ENCODE measurements around the gene EZH1. TPM values are rescaled to one million over a fixed set of nuclear protein-coding genes. Genes with fewer than 3 reads are reported as not detected.

The EZH1 gene
- total RNA-seq, 6 experiments from 2014 or later = 18.3 to 21.2 (median 19.2) TPM

DNA sequence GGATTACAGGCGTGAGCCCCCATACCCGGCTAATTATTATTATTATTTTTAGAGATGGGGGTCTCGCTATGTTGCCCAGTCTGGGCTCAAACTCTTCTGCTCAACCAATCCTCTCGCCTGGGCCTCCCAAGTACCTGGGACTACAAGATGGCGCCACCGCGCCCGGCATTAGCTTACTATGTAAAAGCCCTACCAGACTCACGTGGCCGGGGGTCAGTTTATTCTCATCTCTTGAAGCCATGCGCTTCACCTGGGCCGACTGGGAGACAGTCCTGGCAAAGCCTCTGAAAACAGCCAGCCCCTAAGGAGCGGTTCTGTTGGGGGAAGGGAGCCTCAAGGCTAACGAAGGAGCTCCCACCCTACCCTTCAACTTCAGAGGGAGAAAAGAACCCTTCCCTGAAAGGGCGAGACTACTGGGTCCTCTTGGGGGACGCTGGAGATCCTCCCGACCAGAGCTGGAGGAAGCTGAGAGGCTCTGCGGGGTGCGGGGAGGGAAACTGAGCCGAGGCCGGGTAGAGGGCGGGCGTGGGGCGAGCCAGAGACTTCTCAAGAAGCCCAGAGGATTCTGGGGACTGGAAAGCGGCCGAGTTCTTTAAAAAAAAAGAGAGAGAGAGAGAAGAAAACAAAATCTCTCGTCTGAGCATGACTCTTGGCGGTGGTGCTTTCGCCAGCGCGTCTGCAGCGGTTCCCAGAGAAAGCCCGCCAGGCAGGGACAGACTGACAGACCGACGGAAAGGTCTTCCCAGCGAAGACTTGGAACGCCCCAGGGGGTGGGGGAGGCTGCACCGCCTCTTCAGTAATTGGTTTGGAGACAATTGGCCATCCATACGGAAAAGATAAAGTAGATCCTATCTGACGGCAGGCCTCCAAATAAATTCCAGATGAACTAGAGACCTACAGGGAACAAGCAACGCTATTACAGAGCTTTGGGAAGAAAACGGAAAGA, 91.4 kb downstream of the EZH1 start:
- Mint-ChIP-seq H3K27ac (peak overlapping the region; percentile 81), H3K9me3 (no peaks in the 10 kb centered on the region)

GRCh38 chr17:42651392-42651791, 93.4 kb downstream of the EZH1 start:
- Mint-ChIP-seq H3K9me3 (no peaks in the 10 kb centered on the region), H3K27me3 (ENCODE audit: insufficient read depth) (peaks cover 7% of the 10 kb centered on the region), H3K4me1 (ENCODE audit: low read depth) (peaks cover 39% of the 10 kb centered on the region), H3K27ac (no peak overlapping the region), H3K4me3 (no peak overlapping the region), H3K36me3 (ENCODE audit: low read depth) (no peaks in the 10 kb centered on the region)
- TF ChIP-seq CTCF (IDR thresholded peaks at IDR 0.05) = no peak
- no peak for DNase-seq

More for the DNA sequence above, 91.4 kb downstream of the EZH1 start:
- TF ChIP-seq CTCF (IDR thresholded peaks at IDR 0.05) = no peak
- H3K4me1 Mint-ChIP-seq (ENCODE audit: low read depth) = peaks cover 52% of the 10 kb centered on the region
- peak; percentile 69 for DNase-seq
- H3K27me3 Mint-ChIP-seq (ENCODE audit: insufficient read depth) = peaks cover 6% of the 10 kb centered on the region
- no peaks in the 10 kb centered on the region for H3K36me3 Mint-ChIP-seq (ENCODE audit: low read depth)
- H3K4me3 Mint-ChIP-seq = peak overlapping the region; percentile 84

Small RNAs within 50 kb of the gene (microRNA-seq; reads per million reads assigned to microRNA genes)
- gene MIR6780A = 3.9 reads per million

Other genes starting within 250 kb of the EZH1 start
- gene NAGLU, start 208.8 kb downstream of the EZH1 start, total RNA-seq (2021; fragmentation: NEBNext Ultra II Directional; extraction: Animal tissue kit (Norgen Biotek cat#: 25700)) = 10 to 100 TPM; 38.7 to 43.1 (median 39.9) TPM
- gene HSD17B1, start 192.1 kb downstream of the EZH1 start, total RNA-seq (2021; fragmentation: NEBNext Ultra II Directional; extraction: Animal tissue kit (Norgen Biotek cat#: 25700)) = 1 to 10 TPM in 4 of 6 experiments, under 1 TPM in 2; 0.66 to 1.5 (median 1.1) TPM
- gene COASY, start 182.9 kb downstream of the EZH1 start, total RNA-seq (2021; fragmentation: NEBNext Ultra II Directional; extraction: Animal tissue kit (Norgen Biotek cat#: 25700)) = 10 to 100 TPM; 64.6 to 77.6 (median 71.1) TPM
- gene MLX, start 177.9 kb downstream of the EZH1 start, total RNA-seq (2021; fragmentation: NEBNext Ultra II Directional; extraction: Animal tissue kit (Norgen Biotek cat#: 25700)) = 10 to 100 TPM; 40.7 to 48.3 (median 47.0) TPM
- 10 to 100 TPM in 5 of 6 experiments, 1 to 10 TPM in 1; 7.3 to 18.2 (median 16.0) TPM for gene PSMC3IP, start 167.3 kb downstream of the EZH1 start, total RNA-seq (2021; fragmentation: NEBNext Ultra II Directional; extraction: Animal tissue kit (Norgen Biotek cat#: 25700))
- 10 to 100 TPM; 42.5 to 61.1 (median 48.9) TPM for gene RETREG3, start 135.7 kb downstream of the EZH1 start, total RNA-seq (2021; fragmentation: NEBNext Ultra II Directional; extraction: Animal tissue kit (Norgen Biotek cat#: 25700))
- gene TUBG1, start 135.4 kb downstream of the EZH1 start, total RNA-seq (2021; fragmentation: NEBNext Ultra II Directional; extraction: Animal tissue kit (Norgen Biotek cat#: 25700)) = 100 to 1,000 TPM in 5 of 6 experiments, 10 to 100 TPM in 1; 85.5 to 127 (median 112) TPM
- 10 to 100 TPM; 15.2 to 17.3 (median 16.9) TPM for gene TUBG2, start 85.8 kb downstream of the EZH1 start, total RNA-seq (2021; fragmentation: NEBNext Ultra II Directional; extraction: Animal tissue kit (Norgen Biotek cat#: 25700))
- 10 to 100 TPM; 16.4 to 22.4 (median 19.1) TPM for gene PLEKHH3, start 68.0 kb downstream of the EZH1 start, total RNA-seq (2021; fragmentation: NEBNext Ultra II Directional; extraction: Animal tissue kit (Norgen Biotek cat#: 25700))
- 1 to 10 TPM; 1.7 to 2.9 (median 2.2) TPM for gene CCR10, start 63.2 kb downstream of the EZH1 start, total RNA-seq (2021; fragmentation: NEBNext Ultra II Directional; extraction: Animal tissue kit (Norgen Biotek cat#: 25700))
- 10 to 100 TPM; 26.0 to 43.7 (median 37.7) TPM for gene CNTNAP1, start 62.5 kb downstream of the EZH1 start, total RNA-seq (2021; fragmentation: NEBNext Ultra II Directional; extraction: Animal tissue kit (Norgen Biotek cat#: 25700))
- gene RAMP2, start 16.2 kb upstream of the EZH1 start, total RNA-seq (2021; fragmentation: NEBNext Ultra II Directional; extraction: Animal tissue kit (Norgen Biotek cat#: 25700)) = 1 to 10 TPM in 3 of 6 experiments, under 1 TPM in 3; 0.40 to 1.3 (median 0.80) TPM
- gene VPS25, start 28.4 kb upstream of the EZH1 start, total RNA-seq (2021; fragmentation: NEBNext Ultra II Directional; extraction: Animal tissue kit (Norgen Biotek cat#: 25700)) = 10 to 100 TPM; 79.3 to 94.5 (median 90.5) TPM
- 10 to 100 TPM; 22.2 to 33.0 (median 24.3) TPM for gene WNK4, start 35.6 kb upstream of the EZH1 start, total RNA-seq (2021; fragmentation: NEBNext Ultra II Directional; extraction: Animal tissue kit (Norgen Biotek cat#: 25700))
- gene COA3, start 53.7 kb upstream of the EZH1 start, total RNA-seq (2021; fragmentation: NEBNext Ultra II Directional; extraction: Animal tissue kit (Norgen Biotek cat#: 25700)) = 10 to 100 TPM; 52.8 to 67.3 (median 61.1) TPM
- gene CNTD1, start 53.8 kb upstream of the EZH1 start, total RNA-seq (2021; fragmentation: NEBNext Ultra II Directional; extraction: Animal tissue kit (Norgen Biotek cat#: 25700)) = under 1 TPM in 1 of 6 experiments, not detected in 5; 0.19 TPM
- 100 to 1,000 TPM in 3 of 6 experiments, 10 to 100 TPM in 3; 95.6 to 113 (median 99.9) TPM for gene BECN1, start 79.2 kb upstream of the EZH1 start, total RNA-seq (2021; fragmentation: NEBNext Ultra II Directional; extraction: Animal tissue kit (Norgen Biotek cat#: 25700))
- 100 to 1,000 TPM; 153 to 184 (median 162) TPM for gene PSME3, start 88.4 kb upstream of the EZH1 start, total RNA-seq (2021; fragmentation: NEBNext Ultra II Directional; extraction: Animal tissue kit (Norgen Biotek cat#: 25700))
- under 1 TPM; 0.20 to 0.78 (median 0.41) TPM for gene AOC2, start 99.5 kb upstream of the EZH1 start, total RNA-seq (2021; fragmentation: NEBNext Ultra II Directional; extraction: Animal tissue kit (Norgen Biotek cat#: 25700))
- gene AOC3, start 106.2 kb upstream of the EZH1 start, total RNA-seq (2021; fragmentation: NEBNext Ultra II Directional; extraction: Animal tissue kit (Norgen Biotek cat#: 25700)) = under 1 TPM in 4 of 6 experiments, not detected in 2; 0.05 to 0.14 (median 0.06) TPM
- gene G6PC1, start 155.8 kb upstream of the EZH1 start, total RNA-seq (2021; fragmentation: NEBNext Ultra II Directional; extraction: Animal tissue kit (Norgen Biotek cat#: 25700)) = not detected
- gene AARSD1, start 219.4 kb upstream of the EZH1 start, total RNA-seq (2021; fragmentation: NEBNext Ultra II Directional; extraction: Animal tissue kit (Norgen Biotek cat#: 25700)) = 10 to 100 TPM; 42.5 to 54.5 (median 47.1) TPM
- 1 to 10 TPM in 4 of 6 experiments, under 1 TPM in 2; 0.87 to 1.3 (median 1.1) TPM for gene PTGES3L, start 235.0 kb upstream of the EZH1 start, total RNA-seq (2021; fragmentation: NEBNext Ultra II Directional; extraction: Animal tissue kit (Norgen Biotek cat#: 25700))
- 10 to 100 TPM in 5 of 6 experiments, 1 to 10 TPM in 1; 9.9 to 14.6 (median 10.3) TPM for gene RUNDC1, start 235.5 kb upstream of the EZH1 start, total RNA-seq (2021; fragmentation: NEBNext Ultra II Directional; extraction: Animal tissue kit (Norgen Biotek cat#: 25700))

All from HFFc6 (cell line).